IgD-negative memory B cell (primary cell): ENCODE results near the gene SH3YL1. TPM values are rescaled to one million over a fixed set of nuclear protein-coding genes. Genes with fewer than 3 reads are reported as not detected.
A peak's percentile ranks its signal among the peaks of the same experiment; 100 is the strongest.

Source experiments
- H3K27ac Mint-ChIP-seq, 3 donors: one replicate each; pipeline ENCODE4 v1.8.0; 2020 to 2022; ENCODE audit warnings: mild to moderate bottlenecking in 3 of 3, mixed read lengths in 3 of 3, moderate library complexity in 1 of 3
- H3K27me3 Mint-ChIP-seq: one replicate; pipeline ENCODE4 v1.8.0; 2021; ENCODE audit warnings: mixed read lengths
- H3K36me3 Mint-ChIP-seq: one replicate; pipeline ENCODE4 v1.8.0; 2020; ENCODE audit warnings: mild to moderate bottlenecking, mixed read lengths
- H3K4me1 Mint-ChIP-seq, 3 donors: one replicate each; pipeline ENCODE4 v1.8.0; 2020 to 2022; ENCODE audit warnings: mixed read lengths in 3 of 3, mild to moderate bottlenecking in 1 of 3
- H3K4me3 Mint-ChIP-seq, 4 donors: one replicate each; pipeline ENCODE4 v1.8.0; 2020 to 2022; ENCODE audit warnings: mild to moderate bottlenecking in 4 of 4, mixed read lengths in 4 of 4, moderate library complexity in 3 of 4
- H3K9me3 Mint-ChIP-seq, 3 donors: one replicate each; pipeline ENCODE4 v1.8.0; 2020 to 2021; ENCODE audit warnings: mixed read lengths in 3 of 3, mild to moderate bottlenecking in 1 of 3
- polyA plus RNA-seq: library from polyadenylated mRNA; unstranded; fragments of 300-500 nt; fragmentation: Illumina TruSeq; gene quantifications from one replicate; pipeline ENCODE4 v1.2.3, GENCODE V29; 2021

SH3YL1 gene
- polyA plus RNA-seq, 1 donor from 2014 or later, result 18.8 TPM

GRCh38 chr2:274503-274902, 10.7 kb upstream of the SH3YL1 start:
- Mint-ChIP-seq H3K9me3 (no peaks in the 10 kb centered on the region), H3K4me3 (peak overlapping the region in 1 of 4 donors; percentile 47), H3K27me3 (no peaks in the 10 kb centered on the region), H3K4me1 (peaks cover 17 to 30% (median 29%) of the 10 kb centered on the region in 3 donors), H3K36me3 (peaks cover 6% of the 10 kb centered on the region), H3K27ac (peak overlapping the region in 1 of 3 donors; percentile 43)

GRCh38 chr2:273333-273732, 9.5 kb upstream of the SH3YL1 start:
- Mint-ChIP-seq H3K9me3 (no peaks in the 10 kb centered on the region), H3K36me3 (peaks cover 6% of the 10 kb centered on the region), H3K27ac (no peak overlapping the region), H3K27me3 (no peaks in the 10 kb centered on the region), H3K4me1 (peaks cover 22 to 37% (median 33%) of the 10 kb centered on the region in 3 donors), H3K4me3 (no peak overlapping the region)

- Mint-ChIP-seq H3K4me3 (no peak overlapping the region), H3K27ac (no peak overlapping the region), H3K36me3 (peaks cover 6% of the 10 kb centered on the region), H3K27me3 (no peaks in the 10 kb centered on the region), H3K9me3 (no peaks in the 10 kb centered on the region), H3K4me1 (peaks cover 32 to 46% (median 34%) of the 10 kb centered on the region in 3 donors)
Measured at GRCh38 chr2:271917-272316, 8.1 kb upstream of the SH3YL1 start.

DNA sequence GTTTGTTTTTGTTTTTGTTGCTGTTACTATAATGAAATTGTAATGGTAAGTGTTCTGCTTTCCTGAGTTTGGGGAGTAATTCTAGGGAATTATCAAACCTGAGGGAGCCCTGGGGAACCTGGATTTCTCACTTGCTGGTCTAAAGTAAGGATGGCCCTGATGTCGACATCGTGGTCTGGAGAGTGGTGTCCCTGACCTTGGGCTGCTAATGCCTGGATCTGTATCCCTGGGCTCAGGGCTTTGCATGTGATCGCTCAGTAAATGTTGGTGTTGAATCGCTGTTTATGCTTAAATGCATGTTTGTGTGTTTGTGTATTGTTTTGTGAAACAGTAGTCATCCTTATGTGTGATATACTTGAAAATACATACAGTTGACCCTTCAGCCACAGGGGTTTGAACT, 7.0 kb upstream of the SH3YL1 start:
- no peaks in the 10 kb centered on the region for H3K27me3 Mint-ChIP-seq
- no peak overlapping the region for H3K4me3 Mint-ChIP-seq
- peaks cover 34 to 54% (median 37%) of the 10 kb centered on the region in 3 donors for H3K4me1 Mint-ChIP-seq
- peaks cover 6% of the 10 kb centered on the region for H3K36me3 Mint-ChIP-seq
- no peak overlapping the region for H3K27ac Mint-ChIP-seq
- no peaks in the 10 kb centered on the region for H3K9me3 Mint-ChIP-seq

GRCh38 chr2:269356-270030, 5.7 kb upstream of the SH3YL1 start:
- peaks cover 2% of the 10 kb centered on the region for H3K36me3 Mint-ChIP-seq
- peaks cover 30 to 49% (median 31%) of the 10 kb centered on the region in 3 donors for H3K4me1 Mint-ChIP-seq
- no peaks in the 10 kb centered on the region for H3K27me3 Mint-ChIP-seq
- no peaks in the 10 kb centered on the region for H3K9me3 Mint-ChIP-seq
- H3K4me3 Mint-ChIP-seq, result peak overlapping the region in 1 of 4 donors; percentile 24
- H3K27ac Mint-ChIP-seq, result no peak overlapping the region

GRCh38 chr2:268323-268722, 4.5 kb upstream of the SH3YL1 start:
- peaks cover 27 to 47% (median 29%) of the 10 kb centered on the region in 3 donors for H3K4me1 Mint-ChIP-seq
- no peaks in the 10 kb centered on the region for H3K27me3 Mint-ChIP-seq
- peaks cover 2% of the 10 kb centered on the region for H3K36me3 Mint-ChIP-seq
- no peaks in the 10 kb centered on the region for H3K9me3 Mint-ChIP-seq
- H3K4me3 Mint-ChIP-seq, result peak overlapping the region in 1 of 4 donors; percentile 12
- no peak overlapping the region for H3K27ac Mint-ChIP-seq

- peaks cover 21 to 32% (median 21%) of the 10 kb centered on the region in 3 donors for H3K4me1 Mint-ChIP-seq
Measured at GRCh38 chr2:264493-265468, 949 bp upstream of the SH3YL1 start, which contains the start of gene ACP1. ACP1 (plus strand) TSS chr2:264947; CDS start chr2:264965, 18 bp downstream.

DNA sequence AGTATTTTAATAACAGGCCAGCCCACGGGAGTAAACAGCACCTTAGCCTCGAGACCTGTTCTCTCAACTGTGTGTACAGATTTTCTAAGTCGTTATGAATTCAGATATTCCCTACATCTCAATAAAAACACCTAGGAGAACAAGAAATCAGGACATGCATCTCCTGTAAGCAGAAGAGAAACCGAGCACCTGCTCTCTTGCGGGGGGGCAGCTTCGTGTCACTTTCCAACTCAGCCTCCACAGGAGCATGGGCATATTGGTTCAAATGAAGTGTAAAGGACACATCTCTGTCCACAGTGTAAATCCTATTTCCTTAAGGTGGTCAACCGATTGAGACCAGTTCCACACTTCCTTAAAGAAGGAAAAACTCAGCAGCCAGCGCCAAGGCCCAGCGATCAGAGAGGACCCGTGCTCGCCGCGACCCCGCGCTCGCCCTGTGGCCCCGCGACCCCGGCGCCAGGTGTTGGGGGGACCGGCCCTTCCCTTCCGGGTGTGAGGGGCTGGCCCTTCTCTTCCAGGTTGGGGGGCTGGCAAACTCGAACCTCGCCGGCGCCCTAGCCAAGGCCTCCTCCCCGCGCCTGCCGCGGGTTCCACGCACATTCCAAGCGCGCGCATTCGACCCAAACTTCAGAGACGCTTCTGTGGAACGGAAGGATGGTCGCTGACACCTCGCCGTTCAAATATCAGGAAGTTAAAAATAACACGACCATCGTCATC, 652 bp downstream of the SH3YL1 start:
- Mint-ChIP-seq H3K27ac (peak overlapping the region; percentile 80 to 98 (median 81)), H3K36me3 (peaks cover 3% of the 10 kb centered on the region), H3K9me3 (peaks cover 0 to 6% (median 0%) of the 10 kb centered on the region in 3 donors), H3K4me3 (peak overlapping the region; percentile 87 to 97 (median 95)), H3K4me1 (peaks cover 13 to 20% (median 15%) of the 10 kb centered on the region in 3 donors), H3K27me3 (no peaks in the 10 kb centered on the region)

More at GRCh38 chr2:264493-265468, 949 bp upstream of the SH3YL1 start, which contains the start of gene ACP1:
- H3K36me3 Mint-ChIP-seq, result peaks cover 3% of the 10 kb centered on the region
- peak within 1 kb of the TSS; percentile 93 to 100 (median 97) for H3K4me3 Mint-ChIP-seq
- H3K27ac Mint-ChIP-seq, result peak within 1 kb of the TSS; percentile 97 to 98 (median 97)
- H3K9me3 Mint-ChIP-seq, result no peaks in the 10 kb centered on the region
- H3K27me3 Mint-ChIP-seq, result no peaks in the 10 kb centered on the region

DNA sequence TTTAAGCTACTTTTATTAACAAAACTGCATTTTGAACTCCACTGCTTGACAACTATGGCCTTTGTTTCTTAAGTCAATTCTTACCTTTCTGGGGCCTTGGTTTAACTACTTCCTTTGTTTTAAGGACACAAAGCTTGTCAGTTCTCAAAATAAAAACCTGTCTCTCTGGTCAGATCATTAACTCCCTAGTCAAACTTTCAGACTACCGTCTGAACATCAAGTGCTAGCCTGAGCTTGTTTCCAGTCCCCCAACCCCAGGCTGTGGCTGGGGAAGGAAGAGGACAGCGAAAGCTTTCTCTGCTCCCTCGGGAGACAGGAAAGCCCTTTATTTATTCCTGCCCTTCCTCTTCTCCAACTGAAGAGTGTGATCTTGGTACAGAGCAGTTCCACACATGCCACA, 1.7 kb downstream of the SH3YL1 start:
- Mint-ChIP-seq H3K27me3 (no peaks in the 10 kb centered on the region), H3K4me1 (peaks cover 5 to 15% (median 12%) of the 10 kb centered on the region in 3 donors), H3K4me3 (peak overlapping the region in 2 of 4 donors; percentile 41 to 87)

GRCh38 chr2:260507-261161, 3.2 kb downstream of the SH3YL1 start:
- Mint-ChIP-seq H3K27ac (no peak overlapping the region), H3K4me1 (peaks cover 0 to 8% (median 3%) of the 10 kb centered on the region in 3 donors), H3K27me3 (no peaks in the 10 kb centered on the region), H3K4me3 (no peak overlapping the region), H3K9me3 (peaks cover 0 to 8% (median 2%) of the 10 kb centered on the region in 3 donors), H3K36me3 (peaks cover 3% of the 10 kb centered on the region)

More for the DNA sequence above, 1.7 kb downstream of the SH3YL1 start:
- Mint-ChIP-seq H3K36me3 (peaks cover 3% of the 10 kb centered on the region), H3K9me3 (peaks cover 0 to 8% (median 2%) of the 10 kb centered on the region in 3 donors), H3K27ac (peak overlapping the region in 2 of 3 donors; percentile 78 to 98)

- H3K36me3 Mint-ChIP-seq, result peaks cover 3% of the 10 kb centered on the region
- no peaks in the 10 kb centered on the region for H3K27me3 Mint-ChIP-seq
- H3K27ac Mint-ChIP-seq, result no peak overlapping the region
- H3K4me3 Mint-ChIP-seq, result no peak overlapping the region
- H3K4me1 Mint-ChIP-seq, result peaks cover 0 to 5% (median 0%) of the 10 kb centered on the region in 3 donors
- peaks cover 0 to 8% (median 2%) of the 10 kb centered on the region in 3 donors for H3K9me3 Mint-ChIP-seq
Measured at GRCh38 chr2:259789-260331, 4.0 kb downstream of the SH3YL1 start.

DNA sequence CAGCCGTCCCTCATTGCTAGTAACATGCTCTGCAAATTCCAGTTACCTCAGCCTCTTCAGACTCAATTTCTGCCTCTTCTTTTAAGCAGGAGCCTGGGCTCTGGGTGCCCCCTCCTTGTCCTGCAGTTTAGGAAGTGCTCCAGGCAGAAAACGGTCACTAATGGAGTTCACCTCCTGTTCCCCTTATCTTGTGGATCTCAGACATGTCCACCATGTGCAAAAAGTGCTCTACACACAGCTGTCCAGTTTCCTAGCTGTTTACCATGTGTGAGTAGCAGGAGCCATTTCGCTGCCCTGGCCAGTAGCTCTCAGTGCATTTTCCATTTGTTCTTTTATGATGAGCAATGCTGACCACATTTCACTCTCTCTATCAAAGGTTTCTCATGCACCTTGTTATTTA, 4.9 kb downstream of the SH3YL1 start:
- Mint-ChIP-seq H3K36me3 (peaks cover 3% of the 10 kb centered on the region), H3K27me3 (no peaks in the 10 kb centered on the region), H3K9me3 (peaks cover 0 to 8% (median 2%) of the 10 kb centered on the region in 3 donors), H3K4me3 (no peak overlapping the region), H3K4me1 (peaks cover 0 to 5% (median 0%) of the 10 kb centered on the region in 3 donors), H3K27ac (peak overlapping the region in 1 of 3 donors; percentile 39)

- peaks cover 0 to 8% (median 2%) of the 10 kb centered on the region in 3 donors for H3K9me3 Mint-ChIP-seq
- peaks cover 0 to 3% (median 0%) of the 10 kb centered on the region in 3 donors for H3K4me1 Mint-ChIP-seq
- H3K36me3 Mint-ChIP-seq, result peaks cover 3% of the 10 kb centered on the region
- H3K27ac Mint-ChIP-seq, result no peak overlapping the region
- no peaks in the 10 kb centered on the region for H3K27me3 Mint-ChIP-seq
- H3K4me3 Mint-ChIP-seq, result no peak overlapping the region
Measured at GRCh38 chr2:257842-258241, 6.0 kb downstream of the SH3YL1 start.

- no peaks in the 10 kb centered on the region for H3K27me3 Mint-ChIP-seq
- H3K9me3 Mint-ChIP-seq, result peaks cover 0 to 8% (median 2%) of the 10 kb centered on the region in 3 donors
- H3K27ac Mint-ChIP-seq, result no peak overlapping the region
- no peak overlapping the region for H3K4me3 Mint-ChIP-seq
- peaks cover 3% of the 10 kb centered on the region for H3K36me3 Mint-ChIP-seq
- no peaks in the 10 kb centered on the region for H3K4me1 Mint-ChIP-seq
Measured at GRCh38 chr2:257429-257828, 6.4 kb downstream of the SH3YL1 start.
